Neural cell (in vitro differentiated cells): ENCODE data around the gene PHF11. TPM values are rescaled to one million over a fixed set of nuclear protein-coding genes. Genes with fewer than 3 reads are reported as not detected.

Source experiments
- H2AFZ ChIP-seq: fragments of 200-600, 300-800 bp; sonication (generic), shearing (Covaris generic); 2 replicates; pipeline ENCODE4 v1.6.0; 2014; ENCODE audit warnings: low read depth, mild to moderate bottlenecking, antibody characterized with exemption, low read length, moderate library complexity
- H3F3A ChIP-seq: fragments of 200-600 bp; shearing (Covaris generic); 2 replicates; pipeline ENCODE4 v1.6.1; 2016; ENCODE audit warnings: mild to moderate bottlenecking, moderate library complexity, mixed read lengths, antibody characterized with exemption, low read length; ENCODE audit not compliant: insufficient read depth, poor library complexity, severe bottlenecking
- H3K27ac ChIP-seq: fragments of 200-600, 300-800 bp; sonication (generic), shearing (Covaris generic); 2 replicates; pipeline ENCODE4 v1.5.1; 2014; ENCODE audit warnings: mild to moderate bottlenecking, low read length, moderate library complexity
- H3K27me3 ChIP-seq: fragments of 300-800, 200-600 bp; sonication (generic), shearing (Covaris generic); 2 replicates; pipeline ENCODE4 v1.6.0; 2014; ENCODE audit warnings: mild to moderate bottlenecking, low read depth, low read length, moderate library complexity; ENCODE audit not compliant: insufficient read depth
- H3K36me3 ChIP-seq: fragments of 300-800, 200-600 bp; sonication (generic), shearing (Covaris generic); 2 replicates; pipeline ENCODE4 v1.5.1; 2014; ENCODE audit warnings: mild to moderate bottlenecking, antibody characterized with exemption, low read length, moderate library complexity; ENCODE audit not compliant: insufficient read depth
- H3K4me2 ChIP-seq: fragments of 300-800, 200-600 bp; sonication (generic), shearing (Covaris generic); 2 replicates; pipeline ENCODE4 v1.6.0; 2014; ENCODE audit warnings: mild to moderate bottlenecking, low read length
- H3K4me3 ChIP-seq: fragments of 300-800, 200-600 bp; sonication (generic), shearing (Covaris generic); 2 replicates; pipeline ENCODE4 v1.5.1; 2014; ENCODE audit warnings: mild to moderate bottlenecking, low read length, moderate library complexity
- H3K79me2 ChIP-seq: fragments of 200-600 bp; shearing (Covaris generic); replicated peaks from 2 replicates; pipeline ENCODE4 v1.6.0; 2014; ENCODE audit warnings: mild to moderate bottlenecking, low read length, moderate library complexity; ENCODE audit not compliant: insufficient read depth
- H3K9ac ChIP-seq: fragments of 300-800, 200-600 bp; sonication (generic), shearing (Covaris generic); 2 replicates; pipeline ENCODE4 v1.6.1; 2016; ENCODE audit warnings: mild to moderate bottlenecking, low read length, mixed read lengths
- H3K9me2 ChIP-seq: fragments of 200-600 bp; shearing (Covaris generic); 2 replicates; pipeline ENCODE4 v1.6.1; 2016; ENCODE audit warnings: mild to moderate bottlenecking, low read length, mixed read lengths; ENCODE audit not compliant: insufficient read depth
- H3K9me3 ChIP-seq: fragments of 200-600, 300-800 bp; sonication (generic), shearing (Covaris generic); 2 replicates; pipeline ENCODE4 v1.6.1; 2016; ENCODE audit warnings: mild to moderate bottlenecking, mixed run types, low read length, moderate library complexity, mixed read lengths
- H4K20me1 ChIP-seq: fragments of 200-600 bp; shearing (Covaris generic); 2 replicates; pipeline ENCODE4 v1.6.1; 2016; ENCODE audit warnings: mild to moderate bottlenecking, mixed run types; ENCODE audit not compliant: insufficient read depth
- CTCF ChIP-seq: fragments of 450-650 bp; IDR thresholded peaks from 2 replicates; pipeline ENCODE4 v1.5.1; 2014; ENCODE audit warnings: antibody characterized with exemption, mild to moderate bottlenecking, moderate library complexity; ENCODE audit not compliant: poor library complexity, severe bottlenecking
- EP300 ChIP-seq: fragments of 450-650 bp; conservative IDR thresholded peaks from 2 replicates; pipeline ENCODE4 v1.6.1; 2014; ENCODE audit warnings: antibody characterized with exemption, mild to moderate bottlenecking, moderate library complexity; ENCODE audit not compliant: poor library complexity, severe bottlenecking
- EZH2 ChIP-seq: fragments of 200-600, 300-800 bp; shearing (Covaris generic), sonication (generic); IDR thresholded peaks from 2 replicates; pipeline ENCODE4 v1.6.1; 2014; ENCODE audit warnings: antibody characterized with exemption, low read length, borderline replicate concordance, mild to moderate bottlenecking; ENCODE audit not compliant: insufficient read depth, poor library complexity, severe bottlenecking
- MXI1 ChIP-seq: fragments of 450-650 bp; conservative IDR thresholded peaks from 2 replicates; pipeline ENCODE4 v1.6.1; 2014; ENCODE audit warnings: antibody characterized with exemption, mild to moderate bottlenecking; ENCODE audit not compliant: poor library complexity, severe bottlenecking
- RAD21 ChIP-seq: fragments of 450-650 bp; conservative IDR thresholded peaks from 2 replicates; pipeline ENCODE4 v1.6.1; 2014; ENCODE audit warnings: antibody characterized with exemption, mild to moderate bottlenecking, moderate library complexity
- REST ChIP-seq: IDR thresholded peaks from 2 replicates; pipeline ENCODE4 v1.6.1; 2012; ENCODE audit warnings: borderline replicate concordance
- SMC3 ChIP-seq: fragments of 450-650 bp; conservative IDR thresholded peaks from 2 replicates; pipeline ENCODE4 v1.6.1; 2014; ENCODE audit warnings: antibody characterized with exemption, mild to moderate bottlenecking, moderate library complexity; ENCODE audit not compliant: poor library complexity
- polyA plus RNA-seq: library from polyadenylated mRNA; depleted of rRNA; stranded (reverse); fragments of >200 nt; gene quantifications from 2 replicates; pipeline ENCODE4 v1.2.3, GENCODE V29; 2014

Gene PHF11
- polyA plus RNA-seq, 1 donor from 2014 or later: not detected

GRCh38 chr13:49571299-49572240, 75.8 kb downstream of the PHF11 start:
- H3K4me2 ChIP-seq: no peak overlapping the region
- H2AFZ ChIP-seq: no peak overlapping the region
- no peaks in the 10 kb centered on the region for H3K36me3 ChIP-seq
- H4K20me1 ChIP-seq: no peaks in the 10 kb centered on the region
- no peaks in the 10 kb centered on the region for H3F3A ChIP-seq
- H3K79me2 ChIP-seq: no peaks in the 10 kb centered on the region
- no peaks in the 10 kb centered on the region for H3K9me3 ChIP-seq
- H3K9me2 ChIP-seq: no peaks in the 10 kb centered on the region
- TF ChIP-seq RAD21 (no peak), MXI1 (no peak), CTCF (no peak), REST (no peak), EZH2 (no peak), SMC3 (no peak), EP300 (no peak)
- H3K9ac ChIP-seq: no peak overlapping the region
- no peaks in the 10 kb centered on the region for H3K27me3 ChIP-seq
- no peak overlapping the region for H3K27ac ChIP-seq
- no peak overlapping the region for H3K4me3 ChIP-seq

Other genes starting within 250 kb of the PHF11 start
- 11.6 and 15.9 TPM in 2 replicates for gene CDADC1, start 248.0 kb upstream of the PHF11 start, polyA plus RNA-seq
- 40.3 and 41.4 TPM in 2 replicates for gene CAB39L, start 51.9 kb upstream of the PHF11 start, polyA plus RNA-seq
- 10.2 and 14.6 TPM in 2 replicates for gene SETDB2, start 51.7 kb upstream of the PHF11 start, polyA plus RNA-seq
- gene RCBTB1, start 89.6 kb downstream of the PHF11 start, polyA plus RNA-seq: 58.9 and 65.3 TPM in 2 replicates
- not detected in 2 replicates for gene ARL11, start 132.6 kb downstream of the PHF11 start, polyA plus RNA-seq
- 38.2 and 41.2 TPM in 2 replicates for gene EBPL, start 195.5 kb downstream of the PHF11 start, polyA plus RNA-seq